HG02840 (cell line): ENCODE data around the gene FHIT.

ENCODE experiments used
- ATAC-seq: cut with Tn5 transposase; IDR thresholded peaks from one replicate; pipeline ENCODE4 v1.9.1; 2021; ENCODE audit warnings: mild to moderate bottlenecking, moderate library complexity, moderate number of reproducible peaks; ENCODE audit not compliant: unreplicated experiment, low FRiP score

The FHIT gene

GRCh38 chr3:59708202-59708601 lies 1543.0 kb downstream of the FHIT start:
- no peak for ATAC-seq

- ATAC-seq, result no peak
Measured at GRCh38 chr3:59704292-59704691, 1547.0 kb downstream of the FHIT start.

GRCh38 chr3:59699648-59700320 lies 1551.5 kb downstream of the FHIT start:
- ATAC-seq, result no peak
